Body of pancreas (tissue), 4 donors: Measurements from ENCODE around the gene TGIF2LY.
"Not testable (repeated sequence)": the region's sequence is repeated elsewhere in the genome, so short reads cannot be mapped to it uniquely, and the experiment has no call there.

Source experiments
- CTCF ChIP-seq, 7 experiments: fragments of 450-650 bp in 4 of 7; fragments of 200-600 bp in 3 of 7; sonication (generic) in 3 of 7; IDR thresholded peaks; one replicate each; pipeline ENCODE4 v1.5.1; 2016 to 2019; ENCODE audit warnings: antibody characterized with exemption in 7 of 7
- POLR2A ChIP-seq, 3 donors: fragments of 450-650 bp; IDR thresholded peaks; one replicate each; pipeline ENCODE4 v1.6.1; 2016; ENCODE audit warnings: antibody characterized with exemption in 3 of 3, mild to moderate bottlenecking in 2 of 3

- TF ChIP-seq CTCF, POLR2A (IDR thresholded peaks at IDR 0.05): not testable (repeated sequence)
Measured at GRCh38 chrY:3578767-3579166, at the start of gene TGIF2LY.
